HEK293 (cell line): ENCODE measurements around the gene CABP4.
A peak's percentile ranks its signal among the peaks of the same experiment; 100 is the strongest.

Experiments
- CTCF ChIA-PET: fragments of 350-600 bp; formaldehyde crosslinking; extraction: SDS; loops from one replicate; lab custom pipeline; 2021; ENCODE audit warnings: antibody characterized with exemption; lab: Yijun Ruan, JAX
- POLR2A ChIA-PET: fragments of 300-600 bp; formaldehyde crosslinking; extraction: SDS; loops from one replicate; lab custom pipeline; 2020; ENCODE audit warnings: antibody characterized with exemption, inconsistent platforms; lab: Yijun Ruan, JAX
- H3K27ac ChIP-seq: fragments of 200-500 bp; sonication (Bioruptor generic); 2 replicates; pipeline ENCODE4 v1.5.1; 2014; ENCODE audit warnings: low read depth, low read length, control low read depth, inconsistent platforms; ENCODE audit errors: extremely low read depth
- H3K36me3 ChIP-seq, 2 experiments: fragments of 200-500 bp in 1 of 2; sonication (Bioruptor generic) in 1 of 2; 1 replicate in 1 of 2; 2 replicates in 1 of 2; pipeline ENCODE4 v1.5.1; 2014 to 2017; ENCODE audit warnings: inconsistent platforms in 2 of 2, low read length in 2 of 2; ENCODE audit not compliant: control insufficient read depth in 2 of 2, insufficient read depth in 1 of 2
- H3K4me1 ChIP-seq: fragments of 200-500 bp; sonication (Bioruptor generic); 2 replicates; pipeline ENCODE4 v1.5.1; 2014; ENCODE audit warnings: mild to moderate bottlenecking, low read length, inconsistent platforms; ENCODE audit not compliant: control insufficient read depth, insufficient read depth
- H3K4me3 ChIP-seq: 2 replicates; pipeline ENCODE4 v1.5.1; 2011; ENCODE audit warnings: low read depth, mild to moderate bottlenecking, control low read depth, low read length, moderate library complexity
- H3K9me3 ChIP-seq: fragments of 200-500 bp; sonication (Bioruptor generic); 2 replicates; pipeline ENCODE4 v1.5.1; 2014; ENCODE audit warnings: low read depth, low read length, inconsistent platforms; ENCODE audit not compliant: control insufficient read depth, insufficient read depth
- HOXC10 ChIP-seq: sonication (generic); formaldehyde crosslinking; IDR thresholded peaks from 2 replicates; pipeline ENCODE4 v1.8.1; 2023; ENCODE audit warnings: mild to moderate bottlenecking, missing genetic modification reagents
- RBAK ChIP-seq: fragments of 450-650 bp; formaldehyde crosslinking; IDR thresholded peaks from 2 replicates; pipeline ENCODE4 v1.5.1; 2016; ENCODE audit warnings: missing biosample characterization, missing genetic modification characterization
- SETDB1 ChIP-seq: IDR thresholded peaks from one replicate; pipeline ENCODE4 v1.6.1; 2017; ENCODE audit warnings: mild to moderate bottlenecking, low read length, moderate library complexity, mixed read lengths; ENCODE audit not compliant: insufficient read length
- SP7 ChIP-seq: fragments of 450-650 bp; formaldehyde crosslinking; IDR thresholded peaks from 2 replicates; pipeline ENCODE4 v1.5.1; 2016; ENCODE audit warnings: missing biosample characterization, missing genetic modification characterization
- ZFHX2 ChIP-seq: fragments of 450-650 bp; formaldehyde crosslinking; conservative IDR thresholded peaks from 2 replicates; pipeline ENCODE4 v1.5.1; 2016; ENCODE audit warnings: missing biosample characterization, missing genetic modification characterization
- ZNF175 ChIP-seq: fragments of 450-650 bp; formaldehyde crosslinking; IDR thresholded peaks from 2 replicates; pipeline ENCODE4 v1.5.1; 2016; ENCODE audit warnings: missing biosample characterization, missing genetic modification characterization
- ZNF239 ChIP-seq: fragments of 450-650 bp; formaldehyde crosslinking; IDR thresholded peaks from 2 replicates; pipeline ENCODE4 v1.5.1; 2016; ENCODE audit warnings: missing biosample characterization, missing genetic modification characterization
- ZNF274 ChIP-seq, 2 experiments: fragments of 200-500 bp in 1 of 2; fragments of 450-650 bp in 1 of 2; sonication (Bioruptor generic) in 1 of 2; formaldehyde crosslinking in 1 of 2; IDR thresholded peaks; 2 replicates each; pipeline versions ENCODE4 v1.5.1 to v1.6.1; 2014 to 2016; ENCODE audit warnings: borderline replicate concordance in 1 of 2, inconsistent platforms in 1 of 2, low read length in 1 of 2, missing biosample characterization in 1 of 2, missing genetic modification characterization in 1 of 2
- ZNF394 ChIP-seq: fragments of 450-650 bp; formaldehyde crosslinking; IDR thresholded peaks from 2 replicates; pipeline ENCODE4 v1.5.1; 2016; ENCODE audit warnings: missing biosample characterization, missing genetic modification characterization, mild to moderate bottlenecking, moderate library complexity, borderline replicate concordance
- ZNF518A ChIP-seq: fragments of 450-650 bp; formaldehyde crosslinking; conservative IDR thresholded peaks from 2 replicates; pipeline ENCODE4 v1.5.1; 2016; ENCODE audit warnings: low read depth, missing biosample characterization, missing genetic modification characterization
- TF ChIP-seq, protein P1 (sequence below): fragments of 450-650 bp; formaldehyde crosslinking; IDR thresholded peaks from 2 replicates; pipeline ENCODE4 v1.5.1; 2016; ENCODE audit warnings: missing biosample characterization, missing genetic modification characterization
- TF ChIP-seq, protein P2 (sequence below): fragments of 450-650 bp; formaldehyde crosslinking; IDR thresholded peaks from 2 replicates; pipeline ENCODE4 v1.5.1; 2016; ENCODE audit warnings: missing biosample characterization, missing genetic modification characterization
- TF ChIP-seq, protein P3 (sequence below): fragments of 450-650 bp; formaldehyde crosslinking; IDR thresholded peaks from 2 replicates; pipeline ENCODE4 v1.5.1; 2016; ENCODE audit warnings: missing biosample characterization, missing genetic modification characterization
- TF ChIP-seq, protein P4 (sequence below): fragments of 450-650 bp; formaldehyde crosslinking; IDR thresholded peaks from 2 replicates; pipeline ENCODE4 v1.5.1; 2016; ENCODE audit warnings: missing biosample characterization, missing genetic modification characterization
- TF ChIP-seq, protein P5 (sequence below): fragments of 450-650 bp; formaldehyde crosslinking; conservative IDR thresholded peaks from 2 replicates; pipeline ENCODE4 v1.5.1; 2016; ENCODE audit warnings: low read depth, missing biosample characterization, missing genetic modification characterization

CABP4 gene

DNA sequence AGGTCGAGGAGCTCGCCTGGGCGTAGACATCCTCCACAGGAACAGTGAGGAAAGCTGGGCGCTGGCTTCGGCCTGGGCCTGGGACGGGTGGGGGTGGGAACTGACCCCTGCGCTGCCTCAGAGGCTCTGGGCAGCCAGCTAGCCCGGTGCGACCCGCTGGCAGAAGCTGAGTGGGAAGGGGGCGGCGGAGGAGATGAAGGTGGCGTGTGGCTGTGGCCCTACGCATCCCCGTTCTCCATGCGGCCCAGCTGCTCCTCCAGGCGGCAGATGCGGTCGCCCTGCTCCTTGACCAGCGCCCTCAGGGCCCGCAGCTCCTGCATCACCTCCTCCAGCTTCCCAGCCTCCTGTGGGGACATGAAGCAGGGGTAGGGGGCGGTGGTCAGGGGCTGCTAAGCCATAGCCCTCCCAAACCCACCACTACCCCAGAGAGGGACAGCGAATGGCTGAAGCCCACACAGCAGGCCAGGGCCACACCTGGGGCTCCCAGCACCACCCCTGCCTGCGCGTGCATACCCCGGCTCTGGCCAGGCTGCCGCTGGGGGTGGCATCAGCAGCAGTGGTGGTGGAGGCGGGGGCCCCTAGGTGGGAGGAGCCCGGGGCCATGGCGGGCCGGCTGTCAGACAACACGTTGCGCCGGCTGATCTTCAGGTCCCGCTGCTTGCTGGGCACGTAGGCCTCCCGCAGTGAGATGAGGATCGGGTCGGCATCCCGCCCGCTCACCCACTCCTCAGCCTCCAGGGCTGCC, 16.8 kb upstream of the CABP4 start (continued):
- TF ChIP-seq, protein P1, sequence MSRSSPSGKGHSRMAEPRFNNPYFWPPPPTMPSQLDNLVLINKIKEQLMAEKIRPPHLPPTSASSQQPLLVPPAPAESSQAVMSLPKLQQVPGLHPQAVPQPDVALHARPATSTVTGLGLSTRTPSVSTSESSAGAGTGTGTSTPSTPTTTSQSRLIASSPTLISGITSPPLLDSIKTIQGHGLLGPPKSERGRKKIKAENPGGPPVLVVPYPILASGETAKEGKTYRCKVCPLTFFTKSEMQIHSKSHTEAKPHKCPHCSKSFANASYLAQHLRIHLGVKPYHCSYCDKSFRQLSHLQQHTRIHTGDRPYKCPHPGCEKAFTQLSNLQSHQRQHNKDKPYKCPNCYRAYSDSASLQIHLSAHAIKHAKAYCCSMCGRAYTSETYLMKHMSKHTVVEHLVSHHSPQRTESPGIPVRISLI (tag by site-specific recombination): no peak
- TF ChIP-seq, protein P2, sequence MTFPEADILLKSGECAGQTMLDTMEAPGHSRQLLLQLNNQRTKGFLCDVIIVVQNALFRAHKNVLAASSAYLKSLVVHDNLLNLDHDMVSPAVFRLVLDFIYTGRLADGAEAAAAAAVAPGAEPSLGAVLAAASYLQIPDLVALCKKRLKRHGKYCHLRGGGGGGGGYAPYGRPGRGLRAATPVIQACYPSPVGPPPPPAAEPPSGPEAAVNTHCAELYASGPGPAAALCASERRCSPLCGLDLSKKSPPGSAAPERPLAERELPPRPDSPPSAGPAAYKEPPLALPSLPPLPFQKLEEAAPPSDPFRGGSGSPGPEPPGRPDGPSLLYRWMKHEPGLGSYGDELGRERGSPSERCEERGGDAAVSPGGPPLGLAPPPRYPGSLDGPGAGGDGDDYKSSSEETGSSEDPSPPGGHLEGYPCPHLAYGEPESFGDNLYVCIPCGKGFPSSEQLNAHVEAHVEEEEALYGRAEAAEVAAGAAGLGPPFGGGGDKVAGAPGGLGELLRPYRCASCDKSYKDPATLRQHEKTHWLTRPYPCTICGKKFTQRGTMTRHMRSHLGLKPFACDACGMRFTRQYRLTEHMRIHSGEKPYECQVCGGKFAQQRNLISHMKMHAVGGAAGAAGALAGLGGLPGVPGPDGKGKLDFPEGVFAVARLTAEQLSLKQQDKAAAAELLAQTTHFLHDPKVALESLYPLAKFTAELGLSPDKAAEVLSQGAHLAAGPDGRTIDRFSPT (tag by site-specific recombination): peak; percentile 54
- TF ChIP-seq, all 188 proteins: peak for 3

GRCh38 chr11:67439321-67440228, 15.6 kb upstream of the CABP4 start:
- Histone ChIP-seq H3K4me3 (no peak overlapping the region), H3K9me3 (no peaks in the 10 kb centered on the region), H3K27ac (no peak overlapping the region), H3K36me3 (peaks cover 0 to 65% of the 10 kb centered on the region in 2 experiments; a peak in 1 of 3 replicates), H3K4me1 (no peaks in the 10 kb centered on the region)
- POLR2A ChIA-PET: interaction anchor here (0.6 to 2.6 kb wide), 8 partner anchors 10 to 43 kb away, joined by 3 to 11 read pairs (median 5); partner anchors contain the start of genes PPP1CA, RPS6KB2 and TMEM134
- CTCF ChIA-PET: interaction anchor here (0.6 to 1.0 kb wide), 2 partner anchors 20 to 58 kb away, joined by 3 to 5 read pairs; no protein-coding TSS in a partner anchor
- TF ChIP-seq ZFHX2 (tag by site-specific recombination) (no peak), SETDB1 (no peak), SP7 (tag by site-specific recombination) (no peak), HOXC10 (CRISPR knock-in tag) (no peak), ZNF274 (IDR thresholded peaks at IDR 0.05; ENCODE audit: low read length) (no peak), ZNF274 (tag by site-specific recombination; IDR thresholded peaks at IDR 0.05; ENCODE audit: borderline replicate concordance) (no peak), ZNF175 (tag by site-specific recombination) (no peak), ZNF518A (tag by site-specific recombination) (no peak), RBAK (no peak), ZNF394 (tag by site-specific recombination) (no peak), ZNF239 (no peak)
- TF ChIP-seq, protein P3, sequence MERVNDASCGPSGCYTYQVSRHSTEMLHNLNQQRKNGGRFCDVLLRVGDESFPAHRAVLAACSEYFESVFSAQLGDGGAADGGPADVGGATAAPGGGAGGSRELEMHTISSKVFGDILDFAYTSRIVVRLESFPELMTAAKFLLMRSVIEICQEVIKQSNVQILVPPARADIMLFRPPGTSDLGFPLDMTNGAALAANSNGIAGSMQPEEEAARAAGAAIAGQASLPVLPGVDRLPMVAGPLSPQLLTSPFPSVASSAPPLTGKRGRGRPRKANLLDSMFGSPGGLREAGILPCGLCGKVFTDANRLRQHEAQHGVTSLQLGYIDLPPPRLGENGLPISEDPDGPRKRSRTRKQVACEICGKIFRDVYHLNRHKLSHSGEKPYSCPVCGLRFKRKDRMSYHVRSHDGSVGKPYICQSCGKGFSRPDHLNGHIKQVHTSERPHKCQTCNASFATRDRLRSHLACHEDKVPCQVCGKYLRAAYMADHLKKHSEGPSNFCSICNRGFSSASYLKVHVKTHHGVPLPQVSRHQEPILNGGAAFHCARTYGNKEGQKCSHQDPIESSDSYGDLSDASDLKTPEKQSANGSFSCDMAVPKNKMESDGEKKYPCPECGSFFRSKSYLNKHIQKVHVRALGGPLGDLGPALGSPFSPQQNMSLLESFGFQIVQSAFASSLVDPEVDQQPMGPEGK (tag by site-specific recombination): peak; percentile 44; the same call in 1 of the 2 replicates
- TF ChIP-seq, protein P4, sequence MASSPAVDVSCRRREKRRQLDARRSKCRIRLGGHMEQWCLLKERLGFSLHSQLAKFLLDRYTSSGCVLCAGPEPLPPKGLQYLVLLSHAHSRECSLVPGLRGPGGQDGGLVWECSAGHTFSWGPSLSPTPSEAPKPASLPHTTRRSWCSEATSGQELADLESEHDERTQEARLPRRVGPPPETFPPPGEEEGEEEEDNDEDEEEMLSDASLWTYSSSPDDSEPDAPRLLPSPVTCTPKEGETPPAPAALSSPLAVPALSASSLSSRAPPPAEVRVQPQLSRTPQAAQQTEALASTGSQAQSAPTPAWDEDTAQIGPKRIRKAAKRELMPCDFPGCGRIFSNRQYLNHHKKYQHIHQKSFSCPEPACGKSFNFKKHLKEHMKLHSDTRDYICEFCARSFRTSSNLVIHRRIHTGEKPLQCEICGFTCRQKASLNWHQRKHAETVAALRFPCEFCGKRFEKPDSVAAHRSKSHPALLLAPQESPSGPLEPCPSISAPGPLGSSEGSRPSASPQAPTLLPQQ (tag by site-specific recombination): no peak
- TF ChIP-seq, protein P5, sequence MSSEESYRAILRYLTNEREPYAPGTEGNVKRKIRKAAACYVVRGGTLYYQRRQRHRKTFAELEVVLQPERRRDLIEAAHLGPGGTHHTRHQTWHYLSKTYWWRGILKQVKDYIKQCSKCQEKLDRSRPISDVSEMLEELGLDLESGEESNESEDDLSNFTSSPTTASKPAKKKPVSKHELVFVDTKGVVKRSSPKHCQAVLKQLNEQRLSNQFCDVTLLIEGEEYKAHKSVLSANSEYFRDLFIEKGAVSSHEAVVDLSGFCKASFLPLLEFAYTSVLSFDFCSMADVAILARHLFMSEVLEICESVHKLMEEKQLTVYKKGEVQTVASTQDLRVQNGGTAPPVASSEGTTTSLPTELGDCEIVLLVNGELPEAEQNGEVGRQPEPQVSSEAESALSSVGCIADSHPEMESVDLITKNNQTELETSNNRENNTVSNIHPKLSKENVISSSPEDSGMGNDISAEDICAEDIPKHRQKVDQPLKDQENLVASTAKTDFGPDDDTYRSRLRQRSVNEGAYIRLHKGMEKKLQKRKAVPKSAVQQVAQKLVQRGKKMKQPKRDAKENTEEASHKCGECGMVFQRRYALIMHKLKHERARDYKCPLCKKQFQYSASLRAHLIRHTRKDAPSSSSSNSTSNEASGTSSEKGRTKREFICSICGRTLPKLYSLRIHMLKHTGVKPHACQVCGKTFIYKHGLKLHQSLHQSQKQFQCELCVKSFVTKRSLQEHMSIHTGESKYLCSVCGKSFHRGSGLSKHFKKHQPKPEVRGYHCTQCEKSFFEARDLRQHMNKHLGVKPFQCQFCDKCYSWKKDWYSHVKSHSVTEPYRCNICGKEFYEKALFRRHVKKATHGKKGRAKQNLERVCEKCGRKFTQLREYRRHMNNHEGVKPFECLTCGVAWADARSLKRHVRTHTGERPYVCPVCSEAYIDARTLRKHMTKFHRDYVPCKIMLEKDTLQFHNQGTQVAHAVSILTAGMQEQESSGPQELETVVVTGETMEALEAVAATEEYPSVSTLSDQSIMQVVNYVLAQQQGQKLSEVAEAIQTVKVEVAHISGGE (tag by site-specific recombination): 0 out of 2 replicates have a peak, but pooled peaks have one; percentile 17
